H1 (cell line): ENCODE measurements around the gene AFF2. TPM values are rescaled to one million over a fixed set of nuclear protein-coding genes. Genes with fewer than 3 reads are reported as not detected.

Experiments
- EP300 ChIP-seq, 2 experiments: IDR thresholded peaks; 1 replicate in 1 of 2; 2 replicates in 1 of 2; pipeline ENCODE4 v1.6.1; 2011 to 2012; ENCODE audit warnings: low read depth in 2 of 2, low read length in 2 of 2, mild to moderate bottlenecking in 2 of 2, borderline replicate concordance in 1 of 2, inconsistent platforms in 1 of 2, moderate library complexity in 1 of 2
- GTF2F1 ChIP-seq: IDR thresholded peaks from 2 replicates; pipeline ENCODE4 v1.6.1; 2012; ENCODE audit warnings: low read depth, low read length, improper control_type of control experiment, borderline replicate concordance
- POU5F1 ChIP-seq: IDR thresholded peaks from 2 replicates; pipeline ENCODE4 v1.6.1; 2011; ENCODE audit warnings: low read depth, mild to moderate bottlenecking, low read length, moderate library complexity
- SP1 ChIP-seq: IDR thresholded peaks from 2 replicates; pipeline ENCODE4 v1.6.1; 2011; ENCODE audit warnings: low read depth, low read length
- SRF ChIP-seq: IDR thresholded peaks from 2 replicates; pipeline ENCODE4 v1.6.1; 2011; ENCODE audit warnings: mild to moderate bottlenecking, low read depth, low read length, moderate library complexity
- TCF12 ChIP-seq: IDR thresholded peaks from 2 replicates; pipeline ENCODE4 v1.6.1; 2011; ENCODE audit warnings: low read depth, mild to moderate bottlenecking, low read length
- USF2 ChIP-seq: IDR thresholded peaks from 2 replicates; pipeline ENCODE4 v1.6.1; 2011; ENCODE audit warnings: low read length, improper control_type of control experiment
- polyA plus RNA-seq, 7 experiments: library from polyadenylated mRNA; depleted of rRNA in 3 of 7; stranded (reverse) in 5 of 7; unstranded in 2 of 7; fragments of >200 nt in 5 of 7; fragments of 200-250 nt in 2 of 7; gene quantifications; 1 replicate in 5 of 7; 2 replicates in 1 of 7; 4 replicates in 1 of 7; pipeline versions ENCODE4 v1.2.1 to v1.2.3, GENCODE V29; 2011 to 2013; ENCODE audit warnings: missing spikeins in 2 of 7, mixed read lengths in 2 of 7
- total RNA-seq: library from RNA; stranded (reverse); fragmentation: NEBNext Ultra II Directional; extraction: Animal tissue kit (Norgen Biotek cat#: 25700); gene quantifications from 2 replicates; pipeline ENCODE4 v1.2.1, GENCODE V29; 2021

AFF2 gene
- total and polyA plus RNA-seq, 2 of the 8 experiments (the other 6 are each of a cell fraction or from before 2014, with no cell fraction given): 2.0 to 7.3 TPM

GRCh38 chrX:148976571-148977400 lies 476.4 kb downstream of the AFF2 start (continued):
- TF ChIP-seq EP300 (IDR thresholded peaks at IDR 0.05; ENCODE audit: borderline replicate concordance in 1 of 2, low read depth in 2 of 2, low read length in 2 of 2) (no peak), GTF2F1 (no peak), USF2 (no peak), TCF12 (no peak), POU5F1 (no peak), SP1 (no peak), SRF (no peak)
